MV-4-11 (cell line): Measurements from ENCODE around the gene ZBTB7C.

Experiments used
- DNase-seq: peaks from one replicate; lab custom pipeline; 2025; lab: John Stamatoyannopoulos, UW

ZBTB7C gene

GRCh38 chr18:48217258-48218250 is 191.6 kb downstream of the ZBTB7C start:
- DNase-seq, result no peak

- DNase-seq, result no peak
These were observed 192.4 kb downstream of the ZBTB7C start for GRCh38 chr18:48216639-48217257.

- DNase-seq, result no peak
These were observed 193.1 kb downstream of the ZBTB7C start for GRCh38 chr18:48215876-48216638.

GRCh38 chr18:48213791-48214190 is 195.4 kb downstream of the ZBTB7C start:
- no peak for DNase-seq

DNA sequence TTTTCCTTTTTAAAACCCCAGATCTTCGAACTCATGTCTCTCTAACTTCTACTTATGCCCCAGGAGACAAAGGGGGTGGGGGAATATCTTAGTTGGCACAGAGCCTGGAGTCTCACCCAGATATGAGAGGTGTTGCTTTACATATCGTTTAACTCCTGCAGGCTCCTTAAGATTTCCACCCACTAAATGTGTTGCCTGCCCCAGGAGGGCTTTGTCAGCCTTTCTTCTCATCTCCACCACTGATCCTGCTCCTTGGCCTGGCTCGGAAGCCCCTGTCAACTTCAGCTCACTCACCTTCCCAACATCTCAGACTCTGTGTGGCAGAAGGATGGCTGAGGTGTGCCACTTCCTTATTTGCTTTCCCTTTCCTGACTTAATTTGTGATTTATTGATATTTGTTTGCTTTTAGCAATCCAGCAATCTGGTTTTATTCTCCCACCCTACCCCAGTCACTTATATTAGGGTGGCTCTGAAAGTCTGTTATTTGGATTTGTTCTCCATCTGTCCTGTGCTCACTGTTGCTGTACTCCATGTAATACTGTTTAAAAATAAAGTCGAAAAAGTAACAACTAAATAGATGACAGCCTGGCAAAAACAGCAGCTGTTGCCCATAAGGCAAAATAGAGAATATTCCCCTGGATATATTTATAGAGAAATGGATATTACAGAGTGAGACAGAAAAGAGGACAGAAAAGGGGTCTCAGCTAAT is 200.6 kb downstream of the ZBTB7C start:
- DNase-seq, result no peak

DNA sequence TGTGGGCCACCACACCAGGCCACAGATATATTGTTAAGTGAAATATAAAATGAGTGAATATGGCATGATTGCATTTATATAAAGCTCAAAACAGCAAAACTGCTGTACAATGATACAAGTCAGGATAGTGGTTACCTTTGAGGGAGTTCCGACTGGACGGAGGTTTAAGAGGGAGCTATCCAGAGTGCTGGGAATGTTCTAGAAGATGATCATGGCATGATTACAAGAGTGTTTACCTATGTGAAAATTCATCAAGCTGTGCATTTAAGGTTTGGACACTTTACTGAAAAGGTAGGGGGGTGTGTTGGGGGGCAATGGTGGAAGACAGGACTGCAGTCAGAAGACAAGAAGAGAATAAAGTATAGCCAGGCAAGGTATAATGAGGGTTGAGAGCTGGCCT is 201.4 kb downstream of the ZBTB7C start:
- DNase-seq, result no peak

DNA sequence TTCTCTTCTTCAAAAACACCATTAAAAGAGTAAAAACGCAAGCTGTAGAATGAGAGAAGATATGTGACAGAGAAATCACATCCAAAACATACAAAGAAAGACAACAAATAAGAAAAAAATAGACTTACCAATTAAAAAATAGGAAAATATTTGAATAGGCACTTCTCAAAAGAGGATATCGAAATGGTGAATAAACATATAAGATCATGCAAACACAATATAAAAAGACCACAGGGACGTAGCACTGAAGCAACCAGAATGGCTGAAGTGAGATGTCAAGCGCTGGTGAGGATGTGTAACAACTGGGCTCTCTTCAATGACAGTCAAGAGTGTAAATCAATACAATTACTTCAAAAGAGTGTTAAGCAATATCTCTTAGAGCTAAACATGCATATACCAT is 202.3 kb downstream of the ZBTB7C start:
- DNase-seq, result no peak

DNA sequence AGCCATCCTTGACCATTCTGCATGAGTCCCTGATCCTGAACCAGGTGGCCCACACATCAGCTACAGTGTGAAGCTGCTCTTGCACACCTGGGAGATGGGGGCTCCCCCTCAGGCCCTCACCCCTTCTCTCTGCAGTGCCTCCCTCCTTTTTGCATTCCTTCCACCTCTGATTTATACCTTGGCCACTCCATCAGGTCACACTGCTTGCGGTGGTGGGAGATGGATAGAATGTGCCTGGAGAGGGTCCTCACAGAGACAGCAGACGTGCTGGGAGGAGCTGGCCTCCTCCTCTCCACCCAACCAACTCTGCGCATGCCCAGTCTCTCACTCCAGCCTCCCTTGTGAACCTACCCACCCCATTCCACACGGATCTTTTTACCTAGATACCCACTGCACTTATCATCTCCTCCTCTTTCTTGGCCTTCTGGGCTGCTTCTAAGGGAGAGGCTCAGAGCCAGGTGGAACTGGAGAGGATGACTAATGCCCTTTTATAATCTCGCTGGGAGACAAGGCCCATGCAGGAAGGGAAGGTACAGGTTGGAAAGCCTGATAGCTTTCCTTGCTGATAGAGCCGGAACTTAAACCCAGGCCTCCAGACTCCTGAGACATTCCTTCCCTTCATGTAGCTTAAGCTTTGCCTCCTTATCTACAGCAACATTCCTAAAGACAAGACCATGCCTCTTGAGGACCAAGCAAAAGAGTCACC is 205.1 kb downstream of the ZBTB7C start:
- DNase-seq, result no peak

GRCh38 chr18:48203288-48203945 is 205.8 kb downstream of the ZBTB7C start:
- DNase-seq, result no peak

DNA sequence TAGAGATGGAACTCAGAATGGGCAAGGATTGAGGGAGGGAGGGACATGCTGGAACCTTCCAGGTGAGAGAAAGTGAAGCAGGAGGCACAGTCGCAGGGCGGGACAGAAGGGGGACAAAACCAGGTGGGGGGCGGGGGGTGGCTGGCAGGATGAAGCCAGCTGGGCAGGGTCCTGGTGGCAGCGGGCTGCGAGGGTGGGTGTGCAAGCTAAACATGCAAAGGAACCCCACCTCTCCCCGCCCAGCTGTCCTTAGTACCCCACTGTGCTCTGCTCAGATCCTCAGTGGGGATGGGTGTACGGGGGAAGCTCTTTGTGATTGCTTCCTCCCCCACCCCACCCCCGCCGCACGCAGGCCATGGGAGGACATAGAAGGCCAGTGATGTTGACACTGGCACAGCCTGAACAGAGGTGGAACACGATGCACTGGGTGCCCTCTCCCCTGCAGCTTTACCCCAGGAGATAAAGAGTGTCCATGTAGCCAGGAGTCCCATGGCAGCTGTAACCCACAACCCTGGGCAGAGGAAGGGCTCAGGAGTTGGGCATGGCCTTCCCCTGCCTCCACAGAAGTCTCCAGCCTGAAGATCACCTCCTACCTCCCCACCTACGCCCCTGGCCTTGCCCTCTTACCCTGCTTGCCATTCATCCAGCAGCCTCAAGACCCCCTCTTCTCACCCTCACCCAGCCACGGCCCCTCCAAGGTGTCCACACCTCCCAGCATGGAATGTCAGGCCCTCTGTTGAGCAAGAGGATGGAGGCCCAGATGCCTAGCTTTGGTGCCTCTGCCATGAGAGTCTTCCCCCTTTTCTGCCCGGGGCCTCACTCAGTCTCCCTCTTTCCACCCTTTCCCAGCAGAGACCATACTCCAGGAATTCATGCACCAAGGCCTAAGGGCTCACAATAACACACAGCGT is 206.6 kb downstream of the ZBTB7C start:
- DNase-seq, result no peak

GRCh38 chr18:48202006-48202348 is 207.2 kb downstream of the ZBTB7C start:
- no peak for DNase-seq

DNA sequence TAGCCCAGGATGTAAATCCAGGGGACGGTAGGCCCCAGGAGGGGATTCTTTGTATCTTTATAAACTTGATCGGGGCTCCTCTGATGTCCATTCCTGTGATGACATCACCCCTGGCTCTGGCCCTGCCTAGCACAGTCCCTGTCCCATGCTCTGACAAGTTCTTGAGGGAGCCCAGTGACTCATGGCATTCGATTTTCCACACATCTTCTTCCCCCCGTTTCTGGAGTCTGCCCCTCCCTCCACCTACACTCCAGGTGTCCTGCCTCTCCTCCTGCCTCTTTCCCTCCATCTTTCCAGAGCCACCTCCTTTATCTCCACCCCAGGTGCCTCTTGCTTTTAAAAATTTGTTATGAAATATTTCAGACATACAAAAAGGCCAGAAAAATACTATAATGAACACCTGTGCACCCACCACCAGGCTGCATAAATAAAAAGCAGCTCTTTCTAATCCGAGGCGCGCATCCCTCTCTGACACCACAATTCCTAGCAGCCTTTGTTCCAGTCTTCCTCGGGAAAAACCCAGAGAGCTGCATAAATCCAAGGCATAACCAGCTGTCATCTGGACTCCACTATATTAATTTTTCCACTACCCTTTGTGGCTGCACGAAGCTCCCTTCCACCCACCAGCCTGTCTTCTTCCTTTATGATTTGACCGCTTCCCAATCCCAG is 207.7 kb downstream of the ZBTB7C start:
- DNase-seq, result no peak

DNA sequence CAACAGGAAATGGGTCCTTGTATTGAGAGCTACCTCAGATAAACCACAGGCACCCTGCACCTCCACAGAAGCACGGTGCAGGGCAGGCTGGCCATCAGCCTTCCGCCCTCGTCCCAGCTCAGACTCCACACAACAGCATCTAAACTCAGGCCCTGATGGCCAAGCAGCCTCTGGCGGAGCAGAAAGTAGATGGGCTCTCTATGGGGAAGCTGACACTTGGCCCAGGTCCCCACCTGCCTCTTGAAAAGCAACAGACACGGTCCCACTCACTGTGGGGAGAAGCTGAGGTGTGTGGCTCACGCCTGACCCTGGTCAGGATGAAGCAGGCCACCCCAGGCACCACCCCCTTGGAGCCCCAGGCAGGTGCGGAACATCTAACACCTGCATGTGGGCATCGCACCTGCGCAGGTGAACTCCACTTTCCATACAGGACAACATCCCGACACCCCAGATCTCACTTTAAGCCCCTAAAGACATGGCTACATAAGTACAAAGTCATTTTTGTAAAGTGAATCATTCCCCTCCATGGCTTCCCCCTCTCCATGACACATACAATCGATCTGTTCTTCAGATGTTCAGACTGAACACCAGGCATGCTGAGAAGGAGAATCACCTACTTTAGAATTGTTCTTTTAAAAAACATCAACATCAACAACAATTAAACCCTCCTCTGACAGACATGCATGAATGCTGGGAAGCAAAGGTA is 208.4 kb downstream of the ZBTB7C start:
- no peak for DNase-seq

DNA sequence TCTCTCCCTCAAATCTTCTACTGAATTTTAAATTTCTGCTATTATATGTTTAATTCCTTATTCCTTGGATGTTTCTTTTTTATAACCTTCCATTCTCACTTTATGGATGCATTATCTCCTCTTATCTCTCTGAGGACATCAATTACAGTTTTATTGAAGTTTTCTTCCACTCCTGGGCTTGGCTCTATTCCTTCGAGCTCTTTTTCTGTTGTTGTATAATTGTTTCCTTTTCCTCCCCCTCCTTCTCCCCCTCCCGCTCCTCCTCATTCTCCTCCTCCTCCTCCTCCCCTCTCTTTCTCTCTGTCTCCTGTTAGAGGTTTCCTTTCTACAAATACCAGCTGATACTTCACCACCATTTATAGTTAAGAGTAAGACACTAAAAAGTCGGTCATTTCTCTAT is 209.8 kb downstream of the ZBTB7C start:
- no peak for DNase-seq

DNA sequence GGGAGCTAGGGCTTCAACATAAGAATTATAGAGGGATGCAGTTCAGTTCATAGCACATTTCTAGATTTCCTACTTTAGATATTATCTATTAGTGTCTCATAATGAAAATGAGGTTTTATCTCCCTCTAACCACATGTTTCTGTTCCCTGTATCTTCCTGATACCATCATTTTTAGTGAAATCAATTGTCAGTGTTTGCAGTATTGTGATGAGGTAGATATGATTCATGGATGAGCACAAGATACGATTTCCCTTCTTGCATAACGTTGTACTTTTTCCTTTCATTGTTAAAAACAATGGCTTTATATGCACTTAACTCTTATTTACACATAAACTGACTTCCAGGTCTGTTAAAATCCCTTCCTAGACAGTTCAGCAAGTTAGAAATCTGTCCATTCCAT is 211.4 kb downstream of the ZBTB7C start:
- DNase-seq, result no peak

DNA sequence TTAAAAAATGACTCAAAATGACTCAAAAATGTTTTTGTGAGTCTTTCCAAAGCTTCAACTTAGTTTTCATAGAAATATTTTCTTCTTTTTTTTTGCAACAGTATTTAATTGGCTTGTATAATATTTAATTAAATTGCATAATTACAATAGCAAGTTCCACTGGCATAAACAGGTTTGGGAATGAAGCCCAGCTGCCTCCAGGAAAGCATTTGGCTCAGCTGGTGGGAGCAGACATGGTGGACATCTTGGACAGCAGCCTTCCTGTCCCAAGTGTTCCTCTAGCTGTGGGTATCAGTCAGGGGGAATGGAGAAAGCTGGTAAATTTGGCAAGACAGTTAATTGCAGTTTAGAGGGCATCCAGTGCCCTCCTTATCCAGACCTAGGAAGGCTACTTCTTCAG is 213.4 kb downstream of the ZBTB7C start:
- DNase-seq, result no peak

DNA sequence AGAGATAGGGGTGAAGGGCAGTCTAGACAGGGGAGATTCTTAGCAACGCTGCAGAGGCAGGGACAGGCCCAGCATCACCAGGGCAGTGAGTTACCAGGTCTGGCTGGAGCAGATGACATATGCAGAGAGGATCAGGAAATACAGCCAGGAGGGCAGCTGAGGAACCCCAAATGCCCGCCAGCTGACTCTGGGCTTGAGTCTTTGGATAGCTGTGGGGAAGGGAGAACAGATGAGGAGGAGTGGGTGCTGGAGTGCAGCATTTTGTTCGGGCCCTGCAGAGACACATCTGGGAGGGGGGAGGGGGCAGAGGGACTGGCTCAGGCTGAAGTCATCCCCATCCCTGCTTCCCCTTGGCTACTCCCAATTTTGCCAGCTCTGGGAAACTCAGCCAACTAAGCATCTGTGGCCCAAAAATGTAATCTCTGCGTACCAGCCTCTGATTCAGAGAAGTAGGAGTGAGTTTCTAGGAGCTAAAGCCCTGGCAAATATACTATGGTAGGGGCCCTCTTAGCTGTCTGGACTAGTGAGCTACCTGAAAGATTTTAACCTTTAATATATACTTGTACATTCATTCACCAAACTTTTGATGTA is 214.5 kb downstream of the ZBTB7C start:
- no peak for DNase-seq
